ENCODE results near the gene ADAMTS2.

- no peak for TF ChIP-seq POLR2AphosphoS5 (IDR thresholded peaks at IDR 0.05; ENCODE audit: borderline replicate concordance, low read depth, low read length)
- no peak for TF ChIP-seq EZH2 (IDR thresholded peaks at IDR 0.05)
Measured at GRCh38 chr5:179322071-179323025, 22.9 kb downstream of the ADAMTS2 start.
